Stimulated activated CD4-positive, alpha-beta T cell treated with anti-CD3 and anti-CD28 coated beads, Interleukin-12 subunit alpha, Interleukin-12 subunit beta, amount 100 ng/mL, for 24 hours (primary cell): Measurements from ENCODE around the gene CNDP1.

ENCODE experiments used
- DNase-seq, 2 experiments: peaks; one replicate each; pipeline ENCODE4 v3.0.0-alpha.2; 2020; ENCODE audit warnings: low read depth in 2 of 2

CNDP1 gene

GRCh38 chr18:74506448-74507084, 27.7 kb upstream of the CNDP1 start:
- no peak for DNase-seq

- no peak for DNase-seq
These were observed 27.0 kb upstream of the CNDP1 start for GRCh38 chr18:74507097-74507881.

GRCh38 chr18:74507927-74508326, 26.4 kb upstream of the CNDP1 start:
- no peak for DNase-seq

- no peak for DNase-seq
These were observed 25.9 kb upstream of the CNDP1 start for GRCh38 chr18:74508366-74508765.

DNA sequence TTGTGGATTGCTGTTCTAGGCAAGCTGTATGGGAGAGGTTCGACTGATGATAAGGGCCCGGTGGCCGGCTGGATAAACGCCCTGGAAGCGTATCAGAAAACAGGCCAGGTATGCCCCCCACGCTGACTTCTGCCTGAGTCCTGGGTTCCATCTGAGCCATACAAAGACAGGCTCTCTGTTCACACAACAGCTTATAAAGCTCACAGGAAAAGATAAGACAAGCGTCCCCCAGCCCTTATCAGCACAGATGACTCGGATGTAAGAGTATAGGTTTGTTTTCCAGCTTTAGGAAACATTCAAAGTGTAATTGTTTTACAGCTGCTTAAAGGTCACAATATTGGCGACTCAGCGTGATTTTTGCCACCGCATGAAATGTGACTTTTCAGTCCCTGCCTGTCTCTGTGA, 25.5 kb upstream of the CNDP1 start:
- DNase-seq, result no peak

DNA sequence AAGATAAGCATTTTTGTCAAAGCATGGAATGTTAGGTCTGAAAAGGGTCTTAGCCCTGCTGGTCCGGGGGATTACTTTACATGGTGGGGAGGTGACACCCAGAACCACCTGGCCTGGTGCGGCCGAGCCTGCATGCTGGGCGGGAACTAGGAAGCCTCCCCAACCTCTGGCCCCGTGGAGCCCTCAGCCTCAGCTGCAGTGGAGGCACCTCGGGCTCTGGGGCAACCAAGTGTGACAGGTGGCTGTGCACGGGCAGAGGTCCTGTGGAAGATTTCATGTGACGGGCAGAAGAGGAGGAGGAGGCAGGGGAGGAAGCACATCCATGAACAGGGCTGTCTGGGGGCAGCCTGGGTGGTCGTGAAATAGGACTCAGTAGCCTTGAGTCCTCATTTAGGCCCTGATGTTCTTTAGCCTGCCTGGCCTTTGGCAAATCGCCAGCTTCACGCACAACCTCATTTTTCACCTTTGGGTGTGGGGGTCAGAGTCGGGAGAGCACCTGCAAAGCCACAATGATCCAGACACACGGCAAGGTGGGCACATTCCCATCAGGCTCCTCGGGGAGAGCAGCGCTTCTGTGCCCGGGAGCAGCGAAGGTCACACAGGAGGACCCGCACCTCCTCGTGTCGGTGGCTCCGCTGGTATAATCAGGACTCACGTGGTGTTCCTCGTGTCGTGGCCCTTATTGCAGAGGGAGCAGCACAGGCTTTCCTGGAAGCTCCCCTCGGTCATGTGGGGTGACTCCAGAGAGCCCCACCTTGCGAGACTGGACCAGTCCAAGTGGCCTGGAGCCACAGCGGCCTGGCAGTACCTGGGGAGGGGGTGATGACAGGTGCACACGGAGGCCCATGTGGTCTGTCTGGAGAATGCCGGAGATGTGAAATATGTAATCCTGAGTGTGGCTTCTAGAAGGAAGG, 24.2 kb upstream of the CNDP1 start:
- no peak for DNase-seq

GRCh38 chr18:74510770-74511095, 23.6 kb upstream of the CNDP1 start:
- no peak for DNase-seq

- DNase-seq, result no peak
These were observed 22.5 kb upstream of the CNDP1 start for GRCh38 chr18:74511823-74512222.

DNA sequence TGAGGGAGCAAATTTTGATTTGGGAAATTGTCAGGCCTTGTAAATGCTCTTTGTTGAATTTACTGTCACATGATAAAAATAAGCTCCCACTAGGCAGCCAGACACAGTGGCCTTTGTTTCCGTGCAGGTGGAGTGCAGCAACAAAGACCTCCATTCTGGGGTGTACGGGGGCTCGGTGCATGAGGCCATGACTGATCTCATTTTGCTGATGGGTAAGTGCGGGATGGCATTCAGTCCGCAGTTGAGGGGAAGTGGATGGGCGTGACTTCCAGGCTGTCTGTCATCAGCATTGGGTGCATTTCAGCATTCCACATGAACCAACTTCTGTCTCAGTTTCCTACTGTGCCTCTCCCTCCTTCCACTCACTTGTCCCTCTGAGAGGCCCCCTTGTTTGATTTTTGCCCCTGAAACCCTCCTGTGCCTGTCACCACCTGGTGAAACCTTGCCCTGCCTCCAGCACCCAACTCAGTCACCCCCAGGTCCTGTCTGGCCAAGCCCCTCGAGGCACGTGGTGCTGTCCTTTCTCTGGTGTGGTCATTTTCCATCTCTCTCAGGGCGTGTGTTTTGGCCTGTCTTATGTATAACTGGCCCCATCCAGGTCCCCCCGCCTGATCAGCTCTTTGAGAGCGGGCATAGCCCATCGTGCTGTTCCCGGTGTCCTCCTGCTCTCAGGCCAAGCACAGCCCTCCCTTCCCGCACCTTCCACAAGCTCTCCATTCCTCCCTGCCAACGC, 21.8 kb upstream of the CNDP1 start:
- no peak for DNase-seq

DNA sequence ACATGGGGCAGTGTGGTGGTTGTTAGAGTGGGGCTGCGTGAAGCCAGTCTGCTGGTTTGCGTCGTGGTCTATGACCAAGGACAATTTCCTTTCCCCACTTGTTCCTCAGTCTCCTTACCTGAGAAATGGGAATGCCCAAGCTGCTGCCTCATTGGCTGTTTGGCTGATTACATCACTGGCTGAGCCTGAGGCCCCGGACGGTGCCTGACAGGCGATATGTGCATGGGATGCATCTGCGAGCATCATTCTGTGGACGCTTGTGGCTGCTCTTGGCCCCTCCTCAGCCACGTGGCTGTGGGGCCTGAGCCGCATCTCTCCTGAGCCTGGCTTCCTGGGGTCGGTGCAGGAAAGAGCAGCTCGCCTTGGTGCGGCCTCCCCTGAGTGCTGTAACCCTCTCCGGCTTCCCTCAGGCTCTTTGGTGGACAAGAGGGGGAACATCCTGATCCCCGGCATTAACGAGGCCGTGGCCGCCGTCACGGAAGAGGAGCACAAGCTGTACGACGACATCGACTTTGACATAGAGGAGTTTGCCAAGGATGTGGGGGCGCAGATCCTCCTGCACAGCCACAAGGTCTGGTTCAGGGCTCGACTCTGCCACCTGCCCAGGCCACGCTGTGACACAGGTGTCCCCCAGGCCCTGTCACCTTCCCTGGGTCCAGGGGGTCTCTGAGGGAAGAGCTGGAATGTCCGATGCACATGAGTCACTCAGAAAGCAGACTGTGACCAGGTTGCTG, 21.0 kb upstream of the CNDP1 start:
- DNase-seq, result no peak

GRCh38 chr18:74513883-74514205, 20.5 kb upstream of the CNDP1 start:
- no peak for DNase-seq

GRCh38 chr18:74514860-74515495, 19.3 kb upstream of the CNDP1 start:
- no peak for DNase-seq

GRCh38 chr18:74515620-74516231, 18.6 kb upstream of the CNDP1 start:
- DNase-seq, result no peak

- no peak for DNase-seq
These were observed 17.7 kb upstream of the CNDP1 start for GRCh38 chr18:74516271-74517235.

GRCh38 chr18:74517236-74517630, 17.1 kb upstream of the CNDP1 start:
- no peak for DNase-seq

GRCh38 chr18:74518456-74519295, 15.6 kb upstream of the CNDP1 start:
- no peak for DNase-seq

DNA sequence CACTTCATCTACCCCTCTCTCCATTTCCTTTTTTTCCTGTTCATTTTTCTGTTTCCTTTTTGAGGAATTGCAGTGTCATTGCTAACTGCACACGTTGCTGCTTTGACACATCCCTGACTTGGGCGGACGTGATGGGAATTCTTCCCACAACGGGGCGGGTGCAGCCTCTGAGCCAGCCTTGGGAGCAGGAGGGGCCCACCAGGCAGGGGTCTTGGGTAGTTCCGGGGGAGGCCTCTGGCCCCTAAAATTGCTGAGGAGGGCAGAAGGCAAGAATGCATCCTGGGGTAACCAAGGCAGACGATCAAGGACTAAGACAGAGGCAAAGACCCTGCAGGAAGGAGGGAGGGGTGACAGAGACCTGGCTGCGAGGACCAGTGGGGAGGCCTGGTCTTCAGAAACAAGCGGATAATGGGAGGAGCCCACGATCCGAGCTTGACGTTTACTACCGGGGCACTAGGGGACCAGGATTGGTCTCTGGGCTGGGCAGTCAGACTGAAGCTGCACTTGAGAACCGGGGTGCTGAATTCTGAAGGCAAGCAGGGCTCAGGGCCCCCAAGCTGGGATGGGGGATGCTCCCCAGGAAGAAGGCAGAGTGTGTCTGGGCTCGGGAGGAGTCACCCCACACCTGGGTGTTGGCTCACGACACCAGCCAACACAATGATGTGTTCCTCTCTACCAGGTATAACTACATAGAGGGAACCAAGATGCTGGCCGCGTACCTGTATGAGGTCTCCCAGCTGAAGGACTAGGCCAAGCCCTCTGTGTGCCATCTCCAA, 14.8 kb upstream of the CNDP1 start:
- DNase-seq, result no peak
